Activated CD4-positive, alpha-beta T cell treated with anti-CD3 and anti-CD28 coated beads, Interleukin-2, Interleukin-6, amounts not matched to agents 100 ng/mL and 50 ng/mL, durations not matched to agents 16 hours and 8 hours (primary cell): Measurements from ENCODE around the gene VRK2.
"Not testable (repeated sequence)": the region's sequence is repeated elsewhere in the genome, so short reads cannot be mapped to it uniquely, and the experiment has no call there.

ENCODE experiments used
- DNase-seq: peaks from one replicate; pipeline ENCODE4 v3.0.0-alpha.2; 2020

The VRK2 gene

GRCh38 chr2:58055033-58055786, 8.6 kb downstream of the VRK2 start:
- no peak for DNase-seq

- no peak for DNase-seq
Measured at GRCh38 chr2:58056192-58056916, 9.7 kb downstream of the VRK2 start.

GRCh38 chr2:58057707-58058530, 11.3 kb downstream of the VRK2 start:
- DNase-seq = no peak

GRCh38 chr2:58063641-58064040, 17.0 kb downstream of the VRK2 start:
- DNase-seq = no peak

GRCh38 chr2:58064086-58064485, 17.5 kb downstream of the VRK2 start:
- DNase-seq = peak; percentile 6

GRCh38 chr2:58065248-58065647, 18.6 kb downstream of the VRK2 start:
- DNase-seq = no peak

GRCh38 chr2:58067001-58067400, 20.4 kb downstream of the VRK2 start:
- DNase-seq = no peak

- DNase-seq = no peak
Measured at GRCh38 chr2:58070765-58071164, 24.2 kb downstream of the VRK2 start.

- no peak for DNase-seq
Measured at GRCh38 chr2:58072102-58072501, 25.5 kb downstream of the VRK2 start.

- DNase-seq = no peak
Measured at GRCh38 chr2:58073008-58073407, 26.4 kb downstream of the VRK2 start.

- DNase-seq = no peak
Measured at GRCh38 chr2:58073751-58074150, 27.1 kb downstream of the VRK2 start.

- no peak for DNase-seq
Measured at GRCh38 chr2:58081000-58081399, 34.4 kb downstream of the VRK2 start.

- DNase-seq = no peak
Measured at GRCh38 chr2:58089081-58089480, 42.5 kb downstream of the VRK2 start.

- not testable (repeated sequence) for DNase-seq
Measured at GRCh38 chr2:58092772-58093171, 46.2 kb downstream of the VRK2 start.

- no peak for DNase-seq
Measured at GRCh38 chr2:58097025-58097424, 50.4 kb downstream of the VRK2 start.

GRCh38 chr2:58098254-58099095, 51.9 kb downstream of the VRK2 start:
- DNase-seq = no peak

- DNase-seq = no peak
Measured at GRCh38 chr2:58099096-58099769, 52.6 kb downstream of the VRK2 start.

- DNase-seq = no peak
Measured at GRCh38 chr2:58101500-58101899, 54.9 kb downstream of the VRK2 start.

- DNase-seq = no peak
Measured at GRCh38 chr2:58106896-58107295, 60.3 kb downstream of the VRK2 start.

GRCh38 chr2:58107803-58108710, 61.5 kb downstream of the VRK2 start:
- peak; percentile 38 for DNase-seq

GRCh38 chr2:58109481-58109880, 62.9 kb downstream of the VRK2 start:
- DNase-seq = no peak
